Measurements from ENCODE around the gene CFAP99.

The CFAP99 gene

GRCh38 chr4:2478229-2478628 lies 59.5 kb downstream of the CFAP99 start:
- TF ChIP-seq CTCF (IDR thresholded peaks at IDR 0.05; ENCODE audit: low read depth, low read length, missing control alignments), result no peak
- H3K4me3 ChIP-seq (replicated peaks; ENCODE audit: low read depth, low read length), result no peak overlapping the region
- DNase-seq (ENCODE audit: extremely low read depth, low read depth), result no peak

GRCh38 chr4:2480649-2481048 lies 61.9 kb downstream of the CFAP99 start:
- no peak for DNase-seq (ENCODE audit: extremely low read depth, low read depth)
- no peak for TF ChIP-seq CTCF (IDR thresholded peaks at IDR 0.05; ENCODE audit: low read depth, low read length, missing control alignments)
- no peak overlapping the region for H3K4me3 ChIP-seq (replicated peaks; ENCODE audit: low read depth, low read length)

- TF ChIP-seq CTCF (IDR thresholded peaks at IDR 0.05; ENCODE audit: low read depth, low read length, missing control alignments), result no peak
- no peak overlapping the region for H3K4me3 ChIP-seq (replicated peaks; ENCODE audit: low read depth, low read length)
- DNase-seq (ENCODE audit: extremely low read depth, low read depth), result no peak
These were observed 63.4 kb downstream of the CFAP99 start for GRCh38 chr4:2482192-2482591.

GRCh38 chr4:2482693-2483092 lies 63.9 kb downstream of the CFAP99 start:
- H3K4me3 ChIP-seq (replicated peaks; ENCODE audit: low read depth, low read length), result no peak overlapping the region
- DNase-seq (ENCODE audit: extremely low read depth, low read depth), result no peak
- TF ChIP-seq CTCF (IDR thresholded peaks at IDR 0.05; ENCODE audit: low read depth, low read length, missing control alignments), result no peak

GRCh38 chr4:2483237-2483636 lies 64.5 kb downstream of the CFAP99 start:
- DNase-seq (ENCODE audit: extremely low read depth, low read depth), result no peak
- no peak overlapping the region for H3K4me3 ChIP-seq (replicated peaks; ENCODE audit: low read depth, low read length)
- TF ChIP-seq CTCF (IDR thresholded peaks at IDR 0.05; ENCODE audit: low read depth, low read length, missing control alignments), result no peak

GRCh38 chr4:2484185-2484584 lies 65.4 kb downstream of the CFAP99 start:
- TF ChIP-seq CTCF (IDR thresholded peaks at IDR 0.05; ENCODE audit: low read depth, low read length, missing control alignments), result no peak
- no peak for DNase-seq (ENCODE audit: extremely low read depth, low read depth)
- no peak overlapping the region for H3K4me3 ChIP-seq (replicated peaks; ENCODE audit: low read depth, low read length)

- no peak for DNase-seq (ENCODE audit: extremely low read depth, low read depth)
- no peak overlapping the region for H3K4me3 ChIP-seq (replicated peaks; ENCODE audit: low read depth, low read length)
- no peak for TF ChIP-seq CTCF (IDR thresholded peaks at IDR 0.05; ENCODE audit: low read depth, low read length, missing control alignments)
These were observed 66.2 kb downstream of the CFAP99 start for GRCh38 chr4:2484993-2485392.

Data from HFF-Myc (cell line).